ENCODE measurements around the gene DOCK11. TPM values are rescaled to one million over a fixed set of nuclear protein-coding genes. Genes with fewer than 3 reads are reported as not detected.

Gene DOCK11
- total and polyA plus RNA-seq, 9 of the 15 experiments (the other 6 are each of a cell fraction or from before 2014, with no cell fraction given): 41.8 to 77.8 (median 50.9) TPM

- H3K27ac ChIP-seq (ENCODE audit: extremely low read depth, low read depth, low read length): no peak overlapping the region
- TF ChIP-seq PML (IDR thresholded peaks at IDR 0.05; ENCODE audit: low read length) (no peak), ZNF324 (CRISPR knock-in tag; IDR thresholded peaks at IDR 0.05) (no peak), THAP7 (CRISPR knock-in tag; IDR thresholded peaks at IDR 0.05) (no peak), HMGN3 (IDR thresholded peaks at IDR 0.05; ENCODE audit: borderline replicate concordance, extremely low read depth, insufficient read length, low read depth, low read length) (no peak), RHOXF2B (CRISPR knock-in tag; conservative IDR thresholded peaks at IDR 0.05) (no peak), CBX8 (IDR thresholded peaks at IDR 0.05; ENCODE audit: borderline replicate concordance, extremely low read depth, low read depth, low read length, poor library complexity, severe bottlenecking) (no peak), ZKSCAN1 (IDR thresholded peaks at IDR 0.05; ENCODE audit: low read depth, low read length) (no peak), MCM7 (IDR thresholded peaks at IDR 0.05) (no peak), SOX6 (IDR thresholded peaks at IDR 0.05) (no peak), HDAC6 (IDR thresholded peaks at IDR 0.05; ENCODE audit: low read depth, low read length) (no peak), ZNF143 (CRISPR knock-in tag; IDR thresholded peaks at IDR 0.05) (no peak), ELF2 (CRISPR knock-in tag; IDR thresholded peaks at IDR 0.05) (no peak), PBX2 (CRISPR knock-in tag; IDR thresholded peaks at IDR 0.05; ENCODE audit: low read depth) (no peak), PBX2 (tag; conservative IDR thresholded peaks at IDR 0.05; ENCODE audit: low read depth) (no peak), PHF21A (IDR thresholded peaks at IDR 0.05; ENCODE audit: borderline replicate concordance, low read depth) (no peak), SUPT5H (IDR thresholded peaks at IDR 0.05) (no peak), COPS2 (conservative IDR thresholded peaks at IDR 0.05) (no peak)
- TF ChIP-seq, protein P1, sequence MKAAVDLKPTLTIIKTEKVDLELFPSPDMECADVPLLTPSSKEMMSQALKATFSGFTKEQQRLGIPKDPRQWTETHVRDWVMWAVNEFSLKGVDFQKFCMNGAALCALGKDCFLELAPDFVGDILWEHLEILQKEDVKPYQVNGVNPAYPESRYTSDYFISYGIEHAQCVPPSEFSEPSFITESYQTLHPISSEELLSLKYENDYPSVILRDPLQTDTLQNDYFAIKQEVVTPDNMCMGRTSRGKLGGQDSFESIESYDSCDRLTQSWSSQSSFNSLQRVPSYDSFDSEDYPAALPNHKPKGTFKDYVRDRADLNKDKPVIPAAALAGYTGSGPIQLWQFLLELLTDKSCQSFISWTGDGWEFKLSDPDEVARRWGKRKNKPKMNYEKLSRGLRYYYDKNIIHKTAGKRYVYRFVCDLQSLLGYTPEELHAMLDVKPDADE (conservative IDR thresholded peaks at IDR 0.05; ENCODE audit: control insufficient read depth, low read depth, low read length): no peak
- TF ChIP-seq, protein P2, sequence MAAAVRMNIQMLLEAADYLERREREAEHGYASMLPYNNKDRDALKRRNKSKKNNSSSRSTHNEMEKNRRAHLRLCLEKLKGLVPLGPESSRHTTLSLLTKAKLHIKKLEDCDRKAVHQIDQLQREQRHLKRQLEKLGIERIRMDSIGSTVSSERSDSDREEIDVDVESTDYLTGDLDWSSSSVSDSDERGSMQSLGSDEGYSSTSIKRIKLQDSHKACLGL (CRISPR knock-in tag; IDR thresholded peaks at IDR 0.05; ENCODE audit: borderline replicate concordance, poor library complexity, severe bottlenecking): no peak
- H3K9ac ChIP-seq (ENCODE audit: insufficient read depth in 1 of 2, low read depth in 2 of 2, low read length in 2 of 2): no peak overlapping the region
- in situ Hi-C loops (cut with MboI): no loop called here
- H4K20me1 ChIP-seq (replicated peaks; ENCODE audit: control insufficient read depth, insufficient read depth, low read length): no peaks in the 10 kb centered on the region
- no peak overlapping the region for H3K4me3 ChIP-seq
- no peaks in the 10 kb centered on the region for H3K4me1 ChIP-seq (replicated peaks in 1 of 2; ENCODE audit: control insufficient read depth in 2 of 2, insufficient read depth in 2 of 2, low read length in 2 of 2)
- H3K36me3 ChIP-seq (ENCODE audit: control insufficient read depth, insufficient read depth, low read length): no peaks in the 10 kb centered on the region
- no peaks in the 10 kb centered on the region for H3K27me3 ChIP-seq (ENCODE audit: control insufficient read depth in 2 of 2, insufficient read depth in 2 of 2, low read length in 2 of 2)
- WGBS (ENCODE audit: insufficient coverage, low coverage, missing lambda C conversion rate): 54% methylated on average over 5 of the region's 5 CpGs
- FAIRE-seq: no peak
- ATAC-seq: no peak
- intact Hi-C loops (cut with micrococcal nuclease): no loop called here
- POLR2A ChIA-PET: no interaction called here
- H3K79me2 ChIP-seq (ENCODE audit: control insufficient read depth, insufficient read depth, low read length): no peaks in the 10 kb centered on the region
- DNase-seq (ENCODE audit: extremely low read depth in 1 of 4, low spot score in 3 of 4): no peak
- no TSS peak for BruUV-seq (replicated peaks)
- no peaks in the 10 kb centered on the region for H3K9me3 ChIP-seq (replicated peaks; ENCODE audit: control insufficient read depth, insufficient read depth, low read depth, low read length)
- no peak overlapping the region for H2AFZ ChIP-seq (ENCODE audit: low read depth, low read length)
- H3K9me1 ChIP-seq (ENCODE audit: control insufficient read depth, insufficient read depth, low read length): no peaks in the 10 kb centered on the region
- CTCF ChIA-PET (ENCODE audit: low intra/inter-chr PET ratio): no interaction called here
- no peak overlapping the region for H3K4me2 ChIP-seq (ENCODE audit: insufficient read depth, low read length)
Measured at GRCh38 chrX:118702741-118703140, 207.1 kb downstream of the DOCK11 start.
